ENCODE measurements around the gene ATP9A.

DNA sequence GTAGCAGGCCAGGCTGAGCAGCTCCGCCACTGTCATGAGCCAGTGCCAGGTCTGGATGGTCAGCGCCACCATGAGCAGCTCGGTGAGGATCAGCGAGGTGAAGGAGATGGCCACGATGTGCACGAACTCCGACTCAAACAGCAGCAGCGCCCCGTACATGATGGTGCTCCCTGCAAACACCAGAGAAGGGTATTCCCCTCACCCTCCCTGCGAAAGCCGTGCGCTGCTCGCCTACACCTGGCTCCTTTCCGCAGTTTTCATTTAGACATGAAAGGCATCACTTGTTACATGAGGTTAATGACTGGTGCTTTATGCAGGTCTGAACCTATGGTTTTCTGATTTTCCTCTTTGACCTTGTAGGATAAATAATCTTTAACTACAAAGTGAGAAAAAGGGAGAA, 163.3 kb downstream of the ATP9A start:
- TF ChIP-seq POLR2A (IDR thresholded peaks at IDR 0.05), result no peak
- TF ChIP-seq, protein P1, sequence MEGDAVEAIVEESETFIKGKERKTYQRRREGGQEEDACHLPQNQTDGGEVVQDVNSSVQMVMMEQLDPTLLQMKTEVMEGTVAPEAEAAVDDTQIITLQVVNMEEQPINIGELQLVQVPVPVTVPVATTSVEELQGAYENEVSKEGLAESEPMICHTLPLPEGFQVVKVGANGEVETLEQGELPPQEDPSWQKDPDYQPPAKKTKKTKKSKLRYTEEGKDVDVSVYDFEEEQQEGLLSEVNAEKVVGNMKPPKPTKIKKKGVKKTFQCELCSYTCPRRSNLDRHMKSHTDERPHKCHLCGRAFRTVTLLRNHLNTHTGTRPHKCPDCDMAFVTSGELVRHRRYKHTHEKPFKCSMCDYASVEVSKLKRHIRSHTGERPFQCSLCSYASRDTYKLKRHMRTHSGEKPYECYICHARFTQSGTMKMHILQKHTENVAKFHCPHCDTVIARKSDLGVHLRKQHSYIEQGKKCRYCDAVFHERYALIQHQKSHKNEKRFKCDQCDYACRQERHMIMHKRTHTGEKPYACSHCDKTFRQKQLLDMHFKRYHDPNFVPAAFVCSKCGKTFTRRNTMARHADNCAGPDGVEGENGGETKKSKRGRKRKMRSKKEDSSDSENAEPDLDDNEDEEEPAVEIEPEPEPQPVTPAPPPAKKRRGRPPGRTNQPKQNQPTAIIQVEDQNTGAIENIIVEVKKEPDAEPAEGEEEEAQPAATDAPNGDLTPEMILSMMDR (IDR thresholded peaks at IDR 0.05), result no peak
